ENCODE data around the gene NGFR. TPM values are rescaled to one million over a fixed set of nuclear protein-coding genes. Genes with fewer than 3 reads are reported as not detected.

NGFR gene
- total RNA-seq, 1 donor from 2014 or later, result 4.5 TPM

- Mint-ChIP-seq H3K27me3 (ENCODE audit: unreplicated experiment) (peaks cover 7% of the 10 kb centered on the region), H3K4me1 (ENCODE audit: unreplicated experiment) (no peaks in the 10 kb centered on the region), H3K36me3 (ENCODE audit: low read depth, unreplicated experiment) (peaks cover 3% of the 10 kb centered on the region), H3K27ac (ENCODE audit: unreplicated experiment) (no peak overlapping the region), H3K4me3 (ENCODE audit: unreplicated experiment) (no peak overlapping the region), H3K9me3 (ENCODE audit: unreplicated experiment) (no peaks in the 10 kb centered on the region)
- no peak for TF ChIP-seq CTCF (IDR thresholded peaks at IDR 0.05; ENCODE audit: unreplicated experiment)
- no peak for DNase-seq (ENCODE audit: low spot score)
Measured at GRCh38 chr17:49522357-49522890, 27.3 kb downstream of the NGFR start.

- H3K4me3 Mint-ChIP-seq (ENCODE audit: unreplicated experiment), result no peak overlapping the region
- H3K4me1 Mint-ChIP-seq (ENCODE audit: unreplicated experiment), result no peaks in the 10 kb centered on the region
- peaks cover 3% of the 10 kb centered on the region for H3K36me3 Mint-ChIP-seq (ENCODE audit: low read depth, unreplicated experiment)
- DNase-seq (ENCODE audit: low spot score), result no peak
- H3K27ac Mint-ChIP-seq (ENCODE audit: unreplicated experiment), result no peak overlapping the region
- peaks cover 5% of the 10 kb centered on the region for H3K27me3 Mint-ChIP-seq (ENCODE audit: unreplicated experiment)
- no peaks in the 10 kb centered on the region for H3K9me3 Mint-ChIP-seq (ENCODE audit: unreplicated experiment)
- TF ChIP-seq CTCF (IDR thresholded peaks at IDR 0.05; ENCODE audit: unreplicated experiment), result no peak
Measured at GRCh38 chr17:49523196-49523595, 28.1 kb downstream of the NGFR start.

- DNase-seq (ENCODE audit: low spot score), result no peak
Measured at GRCh38 chr17:49523706-49524472, 28.8 kb downstream of the NGFR start.

GRCh38 chr17:49524473-49525359 lies 29.6 kb downstream of the NGFR start:
- TF ChIP-seq CTCF (IDR thresholded peaks at IDR 0.05; ENCODE audit: unreplicated experiment), result no peak
- Mint-ChIP-seq H3K36me3 (ENCODE audit: low read depth, unreplicated experiment) (peaks cover 3% of the 10 kb centered on the region), H3K4me1 (ENCODE audit: unreplicated experiment) (no peaks in the 10 kb centered on the region), H3K4me3 (ENCODE audit: unreplicated experiment) (no peak overlapping the region), H3K27ac (ENCODE audit: unreplicated experiment) (no peak overlapping the region), H3K27me3 (ENCODE audit: unreplicated experiment) (peaks cover 5% of the 10 kb centered on the region), H3K9me3 (ENCODE audit: unreplicated experiment) (no peaks in the 10 kb centered on the region)
- DNase-seq (ENCODE audit: low spot score), result peak; percentile 2

More at GRCh38 chr17:49523706-49524472, 28.8 kb downstream of the NGFR start:
- Mint-ChIP-seq H3K27me3 (ENCODE audit: unreplicated experiment) (peaks cover 5% of the 10 kb centered on the region), H3K4me3 (ENCODE audit: unreplicated experiment) (no peak overlapping the region), H3K27ac (ENCODE audit: unreplicated experiment) (no peak overlapping the region), H3K4me1 (ENCODE audit: unreplicated experiment) (no peaks in the 10 kb centered on the region), H3K9me3 (ENCODE audit: unreplicated experiment) (no peaks in the 10 kb centered on the region), H3K36me3 (ENCODE audit: low read depth, unreplicated experiment) (peaks cover 3% of the 10 kb centered on the region)
- TF ChIP-seq CTCF (IDR thresholded peaks at IDR 0.05; ENCODE audit: unreplicated experiment), result no peak

Measured in endothelial cell (in vitro differentiated cells).